ENCODE results near the gene GPR155. TPM values are rescaled to one million over a fixed set of nuclear protein-coding genes. Genes with fewer than 3 reads are reported as not detected.

GPR155 gene
- total and polyA plus RNA-seq, 9 of the 15 experiments (the other 6 are each of a cell fraction or from before 2014, with no cell fraction given) = 0.04 to 0.40 (median 0.11) TPM; not detected in 1

DNA sequence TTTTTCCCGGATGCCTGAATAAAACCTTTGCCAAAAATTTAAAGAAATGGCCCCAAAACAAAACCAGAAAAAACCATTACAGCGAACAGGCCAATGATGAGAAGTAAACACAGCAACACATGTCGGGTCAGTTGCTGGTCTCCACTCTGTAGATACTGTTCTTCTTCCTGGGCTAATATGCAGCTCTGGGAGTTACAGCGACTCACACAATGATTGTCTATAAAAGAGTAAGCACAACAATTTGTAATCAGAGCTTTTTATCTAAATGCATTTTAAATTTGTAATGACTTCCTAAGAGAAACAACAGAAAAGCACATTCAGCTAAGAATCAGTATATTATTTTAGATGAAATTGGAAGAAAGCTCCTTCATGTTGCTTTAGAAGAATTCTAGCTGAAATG, 40.3 kb downstream of the GPR155 start:
- peak; percentile 57; the same call in 2 of the 3 replicates for ATAC-seq
- no peaks in the 10 kb centered on the region for H3K79me2 ChIP-seq (ENCODE audit: control insufficient read depth, insufficient read depth, low read length)
- BruUV-seq (replicated peaks) = no TSS peak
- H2AFZ ChIP-seq (ENCODE audit: low read depth, low read length) = no peak overlapping the region; the same call in 1 of the 2 replicates
- H3K9ac ChIP-seq (ENCODE audit: insufficient read depth in 1 of 2, low read depth in 2 of 2, low read length in 2 of 2) = no peak overlapping the region
- no peaks in the 10 kb centered on the region for H3K9me3 ChIP-seq (replicated peaks; ENCODE audit: control insufficient read depth, insufficient read depth, low read depth, low read length)
- in situ Hi-C loops (cut with MboI) = no loop called here
- no peaks in the 10 kb centered on the region for H3K36me3 ChIP-seq (ENCODE audit: control insufficient read depth, insufficient read depth, low read length)
- no peak for TF ChIP-seq FOS (IDR thresholded peaks at IDR 0.05; ENCODE audit: extremely low read depth, insufficient read length)
- no peak for TF ChIP-seq KLF6 (CRISPR knock-in tag; IDR thresholded peaks at IDR 0.05; ENCODE audit: borderline replicate concordance)
- no peak for TF ChIP-seq POLR2AphosphoS5 (IDR thresholded peaks at IDR 0.05; ENCODE audit: control insufficient read depth, insufficient read depth, low read depth, low read length)
- TF ChIP-seq HMG20A (CRISPR knock-in tag; conservative IDR thresholded peaks at IDR 0.05) = no peak
- no peak for TF ChIP-seq ZSCAN29 (IDR thresholded peaks at IDR 0.05)
- TF ChIP-seq, protein P1, sequence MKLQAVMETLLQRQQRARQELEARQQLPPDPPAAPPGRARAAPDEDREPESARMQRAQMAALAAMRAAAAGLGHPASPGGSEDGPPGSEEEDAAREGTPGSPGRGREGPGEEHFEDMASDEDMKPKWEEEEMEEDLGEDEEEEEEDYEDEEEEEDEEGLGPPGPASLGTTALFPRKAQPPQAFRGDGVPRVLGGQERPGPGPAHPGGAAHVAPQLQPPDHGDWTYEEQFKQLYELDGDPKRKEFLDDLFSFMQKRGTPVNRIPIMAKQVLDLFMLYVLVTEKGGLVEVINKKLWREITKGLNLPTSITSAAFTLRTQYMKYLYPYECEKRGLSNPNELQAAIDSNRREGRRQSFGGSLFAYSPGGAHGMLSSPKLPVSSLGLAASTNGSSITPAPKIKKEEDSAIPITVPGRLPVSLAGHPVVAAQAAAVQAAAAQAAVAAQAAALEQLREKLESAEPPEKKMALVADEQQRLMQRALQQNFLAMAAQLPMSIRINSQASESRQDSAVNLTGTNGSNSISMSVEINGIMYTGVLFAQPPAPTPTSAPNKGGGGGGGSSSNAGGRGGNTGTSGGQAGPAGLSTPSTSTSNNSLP (IDR thresholded peaks at IDR 0.05; ENCODE audit: borderline replicate concordance, low read depth, low read length) = no peak
- TF ChIP-seq ZNF175 (CRISPR knock-in tag; IDR thresholded peaks at IDR 0.05; ENCODE audit: low read depth) = no peak
- TF ChIP-seq ZNF695 (CRISPR knock-in tag; IDR thresholded peaks at IDR 0.05) = no peak
- TF ChIP-seq MXI1 (IDR thresholded peaks at IDR 0.05; ENCODE audit: low read depth, low read length) = no peak
- TF ChIP-seq, protein P2, sequence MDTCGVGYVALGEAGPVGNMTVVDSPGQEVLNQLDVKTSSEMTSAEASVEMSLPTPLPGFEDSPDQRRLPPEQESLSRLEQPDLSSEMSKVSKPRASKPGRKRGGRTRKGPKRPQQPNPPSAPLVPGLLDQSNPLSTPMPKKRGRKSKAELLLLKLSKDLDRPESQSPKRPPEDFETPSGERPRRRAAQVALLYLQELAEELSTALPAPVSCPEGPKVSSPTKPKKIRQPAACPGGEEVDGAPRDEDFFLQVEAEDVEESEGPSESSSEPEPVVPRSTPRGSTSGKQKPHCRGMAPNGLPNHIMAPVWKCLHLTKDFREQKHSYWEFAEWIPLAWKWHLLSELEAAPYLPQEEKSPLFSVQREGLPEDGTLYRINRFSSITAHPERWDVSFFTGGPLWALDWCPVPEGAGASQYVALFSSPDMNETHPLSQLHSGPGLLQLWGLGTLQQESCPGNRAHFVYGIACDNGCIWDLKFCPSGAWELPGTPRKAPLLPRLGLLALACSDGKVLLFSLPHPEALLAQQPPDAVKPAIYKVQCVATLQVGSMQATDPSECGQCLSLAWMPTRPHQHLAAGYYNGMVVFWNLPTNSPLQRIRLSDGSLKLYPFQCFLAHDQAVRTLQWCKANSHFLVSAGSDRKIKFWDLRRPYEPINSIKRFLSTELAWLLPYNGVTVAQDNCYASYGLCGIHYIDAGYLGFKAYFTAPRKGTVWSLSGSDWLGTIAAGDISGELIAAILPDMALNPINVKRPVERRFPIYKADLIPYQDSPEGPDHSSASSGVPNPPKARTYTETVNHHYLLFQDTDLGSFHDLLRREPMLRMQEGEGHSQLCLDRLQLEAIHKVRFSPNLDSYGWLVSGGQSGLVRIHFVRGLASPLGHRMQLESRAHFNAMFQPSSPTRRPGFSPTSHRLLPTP (IDR thresholded peaks at IDR 0.05; ENCODE audit: borderline replicate concordance, extremely low read depth, insufficient read length) = no peak
- TF ChIP-seq, protein P3, sequence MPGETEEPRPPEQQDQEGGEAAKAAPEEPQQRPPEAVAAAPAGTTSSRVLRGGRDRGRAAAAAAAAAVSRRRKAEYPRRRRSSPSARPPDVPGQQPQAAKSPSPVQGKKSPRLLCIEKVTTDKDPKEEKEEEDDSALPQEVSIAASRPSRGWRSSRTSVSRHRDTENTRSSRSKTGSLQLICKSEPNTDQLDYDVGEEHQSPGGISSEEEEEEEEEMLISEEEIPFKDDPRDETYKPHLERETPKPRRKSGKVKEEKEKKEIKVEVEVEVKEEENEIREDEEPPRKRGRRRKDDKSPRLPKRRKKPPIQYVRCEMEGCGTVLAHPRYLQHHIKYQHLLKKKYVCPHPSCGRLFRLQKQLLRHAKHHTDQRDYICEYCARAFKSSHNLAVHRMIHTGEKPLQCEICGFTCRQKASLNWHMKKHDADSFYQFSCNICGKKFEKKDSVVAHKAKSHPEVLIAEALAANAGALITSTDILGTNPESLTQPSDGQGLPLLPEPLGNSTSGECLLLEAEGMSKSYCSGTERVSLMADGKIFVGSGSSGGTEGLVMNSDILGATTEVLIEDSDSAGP (CRISPR knock-in tag; IDR thresholded peaks at IDR 0.05) = no peak
- no peak for TF ChIP-seq SRSF7 (optimal IDR thresholded peaks at IDR 0.05; ENCODE audit: low read depth, low read length)
- TF ChIP-seq, protein P4, sequence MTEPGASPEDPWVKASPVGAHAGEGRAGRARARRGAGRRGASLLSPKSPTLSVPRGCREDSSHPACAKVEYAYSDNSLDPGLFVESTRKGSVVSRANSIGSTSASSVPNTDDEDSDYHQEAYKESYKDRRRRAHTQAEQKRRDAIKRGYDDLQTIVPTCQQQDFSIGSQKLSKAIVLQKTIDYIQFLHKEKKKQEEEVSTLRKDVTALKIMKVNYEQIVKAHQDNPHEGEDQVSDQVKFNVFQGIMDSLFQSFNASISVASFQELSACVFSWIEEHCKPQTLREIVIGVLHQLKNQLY (CRISPR knock-in tag; conservative IDR thresholded peaks at IDR 0.05) = no peak
- TF ChIP-seq ZKSCAN8 (CRISPR knock-in tag; IDR thresholded peaks at IDR 0.05) = no peak
- TF ChIP-seq ZNF140 (CRISPR knock-in tag; IDR thresholded peaks at IDR 0.05) = no peak
- intact Hi-C loops (cut with micrococcal nuclease) = no loop called here
- no peaks in the 10 kb centered on the region for H4K20me1 ChIP-seq (replicated peaks; ENCODE audit: control insufficient read depth, insufficient read depth, low read length)
- peaks cover 0 to 5% of the 10 kb centered on the region in 2 experiments; a peak in 2 of 5 replicates for H3K27me3 ChIP-seq (ENCODE audit: control insufficient read depth in 2 of 2, insufficient read depth in 2 of 2, low read length in 2 of 2)
- peak; percentile 67 for FAIRE-seq
- no peaks in the 10 kb centered on the region for H3K4me1 ChIP-seq (replicated peaks in 1 of 2; ENCODE audit: control insufficient read depth in 2 of 2, insufficient read depth in 2 of 2, low read length in 2 of 2)
- no peak overlapping the region for H3K4me2 ChIP-seq (ENCODE audit: insufficient read depth, low read length)
- POLR2A ChIA-PET = interaction anchor here (1.0 kb wide), 1 partner anchor 34 kb away, joined by 3 read pairs; no protein-coding TSS in a partner anchor
- no peak for DNase-seq (ENCODE audit: extremely low read depth in 1 of 4, low spot score in 3 of 4)
- H3K9me1 ChIP-seq (ENCODE audit: control insufficient read depth, insufficient read depth, low read length) = no peaks in the 10 kb centered on the region
- H3K4me3 ChIP-seq = no peak overlapping the region
- no peak overlapping the region for H3K27ac ChIP-seq (ENCODE audit: extremely low read depth, low read depth, low read length)
- CTCF ChIA-PET (ENCODE audit: low intra/inter-chr PET ratio) = no interaction called here
- 1% methylated on average over 4 of the region's 4 CpGs for WGBS (ENCODE audit: insufficient coverage, low coverage, missing lambda C conversion rate)

Data from K562 (cell line).